H1 (cell line): Measurements from ENCODE around the gene TIMP4. TPM values are rescaled to one million over a fixed set of nuclear protein-coding genes. Genes with fewer than 3 reads are reported as not detected.

ENCODE experiments used
- CTCF ChIA-PET: fragments of 300-600 bp; sonication (Branson Sonifier 250); formaldehyde crosslinking; loops from one replicate; lab custom pipeline; 2021; ENCODE audit not compliant: partially characterized antibody; lab: Charles Lee
- POLR2A ChIA-PET: fragments of 300-600 bp; sonication (Branson Sonifier 250); formaldehyde crosslinking; loops from one replicate; lab custom pipeline; 2021; ENCODE audit warnings: inconsistent platforms; ENCODE audit not compliant: partially characterized antibody; lab: Charles Lee
- DNase-seq, 2 experiments: peaks; one replicate each; pipeline versions ENCODE4 v3.0.0 to v3.0.0-alpha.2; 2010 to 2022; ENCODE audit warnings: low spot score in 2 of 2, low read depth in 1 of 2, mixed read lengths in 1 of 2
- FAIRE-seq: peaks from 2 replicates; lab custom pipeline; 2011; peaks lifted over from hg19 to GRCh38; lab: Jason Lieb, UNC
- H2AFZ ChIP-seq: 2 replicates; pipeline ENCODE4 v1.8.1; 2012; ENCODE audit warnings: low read length, inconsistent platforms
- H2AK5ac ChIP-seq: 2 replicates; pipeline ENCODE4 v1.6.1; 2013; ENCODE audit warnings: low read depth, low read length
- H2BK120ac ChIP-seq: replicated peaks from 2 replicates; pipeline ENCODE3; 2013; ENCODE audit warnings: low read depth, low read length, inconsistent platforms
- H2BK12ac ChIP-seq: 2 replicates; pipeline ENCODE4 v1.6.1; 2013; ENCODE audit warnings: low read depth, low read length
- H2BK15ac ChIP-seq: 2 replicates; pipeline ENCODE4 v1.6.1; 2013; ENCODE audit warnings: low read length
- H2BK20ac ChIP-seq: 2 replicates; pipeline ENCODE4 v1.6.1; 2013; ENCODE audit warnings: low read length
- H2BK5ac ChIP-seq: 2 replicates; pipeline ENCODE4 v1.6.1; 2013; ENCODE audit warnings: low read depth, low read length
- H3K14ac ChIP-seq: 2 replicates; pipeline ENCODE4 v1.6.1; 2013; ENCODE audit warnings: inconsistent platforms; ENCODE audit not compliant: insufficient read length
- H3K18ac ChIP-seq: 2 replicates; pipeline ENCODE4 v1.6.1; 2013; ENCODE audit warnings: low read length; ENCODE audit errors: extremely low read depth
- H3K23ac ChIP-seq: 2 replicates; pipeline ENCODE4 v1.6.1; 2013; ENCODE audit warnings: inconsistent platforms; ENCODE audit not compliant: insufficient read length
- H3K23me2 ChIP-seq: 2 replicates; pipeline ENCODE4 v1.6.1; 2013; ENCODE audit warnings: low read depth, low read length
- H3K27ac ChIP-seq: 2 replicates; pipeline ENCODE4 v1.6.1; 2011; ENCODE audit warnings: low read depth, low read length, inconsistent platforms
- H3K27me3 ChIP-seq, 4 experiments: replicated peaks in 1 of 4; 1 replicate in 1 of 4; 2 replicates in 3 of 4; pipeline versions ENCODE4 v1.6.1 to v1.8.1; 2011 to 2013; ENCODE audit warnings: low read length in 3 of 4, mild to moderate bottlenecking in 3 of 4, inconsistent platforms in 2 of 4, mixed read lengths in 2 of 4, moderate library complexity in 1 of 4; ENCODE audit not compliant: control insufficient read depth in 3 of 4, insufficient read depth in 3 of 4; ENCODE audit errors: extremely low read depth in 1 of 4
- H3K36me3 ChIP-seq, 4 experiments: 2 replicates each; pipeline versions ENCODE4 v1.6.1 to v1.8.1; 2011 to 2013; ENCODE audit warnings: mild to moderate bottlenecking in 4 of 4, low read length in 3 of 4, moderate library complexity in 2 of 4, control low read depth in 1 of 4, inconsistent platforms in 1 of 4; ENCODE audit not compliant: insufficient read depth in 4 of 4, control insufficient read depth in 2 of 4
- H3K4ac ChIP-seq: replicated peaks from 2 replicates; pipeline ENCODE3; 2013; ENCODE audit warnings: low read length, low read depth, mixed read lengths, inconsistent platforms; ENCODE audit not compliant: insufficient read length
- H3K4me1 ChIP-seq, 4 experiments: replicated peaks in 1 of 4; 1 replicate in 1 of 4; 2 replicates in 3 of 4; pipeline versions ENCODE4 v1.6.1 to v1.8.1; 2011 to 2013; ENCODE audit warnings: low read length in 3 of 4, inconsistent platforms in 2 of 4, mixed read lengths in 1 of 4; ENCODE audit not compliant: insufficient read depth in 4 of 4, control insufficient read depth in 3 of 4
- H3K4me2 ChIP-seq, 2 experiments: 2 replicates each; pipeline versions ENCODE4 v1.6.1 to v1.8.1; 2011 to 2013; ENCODE audit warnings: low read depth in 2 of 2, low read length in 2 of 2, control low read depth in 1 of 2, inconsistent platforms in 1 of 2, mild to moderate bottlenecking in 1 of 2; ENCODE audit not compliant: insufficient read depth in 1 of 2
- H3K4me3 ChIP-seq, 4 experiments: fragments of 200-600, 300-600 bp in 1 of 4; sonication (generic), shearing (Covaris generic), sonication (Bioruptor Twin) in 1 of 4; 2 replicates each; pipeline versions ENCODE4 v1.5.1 to v1.8.1; 2011 to 2016; ENCODE audit warnings: low read length in 4 of 4, low read depth in 3 of 4, control low read depth in 2 of 4, inconsistent platforms in 2 of 4, mild to moderate bottlenecking in 2 of 4, mixed read lengths in 1 of 4, moderate library complexity in 1 of 4; ENCODE audit not compliant: insufficient read depth in 2 of 4; ENCODE audit errors: extremely low read depth in 1 of 4
- H3K56ac ChIP-seq: replicated peaks from 2 replicates; pipeline ENCODE3; 2013; ENCODE audit warnings: low read depth, mild to moderate bottlenecking, mixed read lengths, low read length, inconsistent platforms; ENCODE audit not compliant: insufficient read length
- H3K79me1 ChIP-seq: 2 replicates; pipeline ENCODE4 v1.6.1; 2013; ENCODE audit warnings: low read depth, low read length, control low read depth
- H3K79me2 ChIP-seq, 2 experiments: 2 replicates each; pipeline versions ENCODE4 v1.6.1 to v1.8.1; 2012 to 2013; ENCODE audit warnings: low read length in 2 of 2, mild to moderate bottlenecking in 2 of 2, inconsistent platforms in 1 of 2; ENCODE audit not compliant: insufficient read depth in 2 of 2, control insufficient read depth in 1 of 2
- H3K9ac ChIP-seq, 4 experiments: replicated peaks in 1 of 4; 1 replicate in 1 of 4; 2 replicates in 3 of 4; pipeline versions ENCODE4 v1.6.1 to v1.8.1; 2011 to 2013; ENCODE audit warnings: low read depth in 3 of 4, low read length in 3 of 4, control low read depth in 2 of 4, mild to moderate bottlenecking in 2 of 4, moderate library complexity in 2 of 4, inconsistent platforms in 1 of 4; ENCODE audit errors: extremely low read depth in 1 of 4
- H3K9me3 ChIP-seq, 2 experiments: 2 replicates each; pipeline versions ENCODE4 v1.6.1 to v1.8.1; 2012 to 2013; ENCODE audit warnings: mild to moderate bottlenecking in 2 of 2, moderate library complexity in 2 of 2, control low read depth in 1 of 2, inconsistent platforms in 1 of 2, low read depth in 1 of 2, low read length in 1 of 2, mixed read lengths in 1 of 2; ENCODE audit not compliant: insufficient read depth in 2 of 2
- H4K20me1 ChIP-seq, 2 experiments: replicated peaks in 1 of 2; 2 replicates each; pipeline versions ENCODE3 to v1.8.1; 2011 to 2013; ENCODE audit warnings: inconsistent platforms in 2 of 2, low read length in 2 of 2, mild to moderate bottlenecking in 1 of 2; ENCODE audit not compliant: insufficient read depth in 2 of 2, control insufficient read depth in 1 of 2
- H4K5ac ChIP-seq: 2 replicates; pipeline ENCODE4 v1.6.1; 2013; ENCODE audit warnings: low read length, low read depth, mixed read lengths, inconsistent platforms; ENCODE audit not compliant: insufficient read length
- H4K8ac ChIP-seq: 2 replicates; pipeline ENCODE4 v1.8.0; 2013; ENCODE audit warnings: mild to moderate bottlenecking, moderate library complexity, low read length, inconsistent platforms; ENCODE audit not compliant: insufficient read depth; ENCODE audit errors: extremely low read depth
- H4K91ac ChIP-seq: replicated peaks from 2 replicates; pipeline ENCODE3; 2013; ENCODE audit warnings: low read length, mixed read lengths, inconsistent platforms; ENCODE audit not compliant: insufficient read length
- ATF3 ChIP-seq: IDR thresholded peaks from 2 replicates; pipeline ENCODE4 v1.6.1; 2011; ENCODE audit warnings: low read depth, mild to moderate bottlenecking, low read length; ENCODE audit not compliant: insufficient read depth
- CBX5 ChIP-seq: fragments of 300-800, 300-1000 bp; sonication (generic); IDR thresholded peaks from 2 replicates; pipeline ENCODE4 v1.7.1; 2016; ENCODE audit warnings: antibody characterized with exemption, low read length, low read depth
- CHD1 ChIP-seq: IDR thresholded peaks from 2 replicates; pipeline ENCODE4 v1.6.1; 2012; ENCODE audit warnings: low read depth, low read length, improper control_type of control experiment
- CHD2 ChIP-seq: IDR thresholded peaks from 2 replicates; pipeline ENCODE4 v1.6.1; 2012; ENCODE audit warnings: low read length, improper control_type of control experiment
- PHF8 ChIP-seq: fragments of 200-600 bp; sonication (generic); conservative IDR thresholded peaks from 2 replicates; pipeline ENCODE4 v1.7.1; 2012; ENCODE audit warnings: low read depth, mild to moderate bottlenecking, inconsistent platforms, low read length, moderate library complexity
- SIN3A ChIP-seq, 2 experiments: IDR thresholded peaks in 1 of 2; conservative IDR thresholded peaks in 1 of 2; 2 replicates each; pipeline ENCODE4 v1.6.1; 2011 to 2012; ENCODE audit warnings: low read length in 2 of 2, improper control_type of control experiment in 1 of 2, low read depth in 1 of 2, mild to moderate bottlenecking in 1 of 2
- SIX5 ChIP-seq: IDR thresholded peaks from 2 replicates; pipeline ENCODE4 v1.6.1; 2011; ENCODE audit warnings: mild to moderate bottlenecking, low read depth, low read length
- TAF7 ChIP-seq: optimal IDR thresholded peaks from 2 replicates; pipeline ENCODE3; 2011; ENCODE audit warnings: low read depth, mild to moderate bottlenecking, inconsistent platforms, low read length, moderate library complexity, borderline replicate concordance
- TCF12 ChIP-seq: IDR thresholded peaks from 2 replicates; pipeline ENCODE4 v1.6.1; 2011; ENCODE audit warnings: low read depth, mild to moderate bottlenecking, low read length
- YY1 ChIP-seq: IDR thresholded peaks from 2 replicates; pipeline ENCODE4 v1.6.1; 2011; ENCODE audit warnings: low read depth, mild to moderate bottlenecking, low read length
- WGBS, 2 experiments: shearing (Covaris generic) in 1 of 2; methylation state at CpG; one replicate each; pipeline versions ENCODE4 v1.1.6 to v1.1.7; 2013 to 2015; ENCODE audit warnings: low lambda C conversion rate in 2 of 2, mixed read lengths in 2 of 2, inconsistent platforms in 1 of 2, low coverage in 1 of 2, missing lambda C conversion rate in 1 of 2; ENCODE audit not compliant: insufficient replicate concordance in 2 of 2, insufficient coverage in 1 of 2, insufficient read length in 1 of 2; ENCODE audit errors: extremely low coverage in 1 of 2, missing lambda C conversion rate in 1 of 2; 5-methylcytosine and 5-hydroxymethylcytosine counted together
- polyA plus RNA-seq, 7 experiments: library from polyadenylated mRNA; depleted of rRNA in 3 of 7; stranded (reverse) in 5 of 7; unstranded in 2 of 7; fragments of >200 nt in 5 of 7; fragments of 200-250 nt in 2 of 7; gene quantifications; 1 replicate in 5 of 7; 2 replicates in 1 of 7; 4 replicates in 1 of 7; pipeline versions ENCODE4 v1.2.1 to v1.2.3, GENCODE V29; 2011 to 2013; ENCODE audit warnings: missing spikeins in 2 of 7, mixed read lengths in 2 of 7
- total RNA-seq: library from RNA; stranded (reverse); fragmentation: NEBNext Ultra II Directional; extraction: Animal tissue kit (Norgen Biotek cat#: 25700); gene quantifications from 2 replicates; pipeline ENCODE4 v1.2.1, GENCODE V29; 2021

Gene TIMP4
- total and polyA plus RNA-seq, 2 of the 8 experiments (the other 6 are each of a cell fraction or from before 2014, with no cell fraction given), result 5.1 to 8.7 TPM

- Histone ChIP-seq H3K4me1 (no peaks in the 10 kb centered on the region), H2BK5ac (no peak overlapping the region), H4K8ac (no peak overlapping the region), H3K18ac (no peak overlapping the region), H3K4ac (no peak overlapping the region), H4K20me1 (no peaks in the 10 kb centered on the region), H3K56ac (no peak overlapping the region), H3K23me2 (no peaks in the 10 kb centered on the region; the same call in 1 of the 2 replicates), H2AK5ac (no peak overlapping the region), H3K4me2 (no peak overlapping the region), H2BK12ac (no peak overlapping the region), H3K27ac (no peak overlapping the region), H3K27me3 (no peaks in the 10 kb centered on the region), H3K9me3 (no peaks in the 10 kb centered on the region), H3K36me3 (no peaks in the 10 kb centered on the region; a peak in 1 of 8 replicates), H3K23ac (no peak overlapping the region), H2BK20ac (no peak overlapping the region), H3K79me2 (no peaks in the 10 kb centered on the region), H2AFZ (no peak overlapping the region), H2BK120ac (no peak overlapping the region), H3K79me1 (no peaks in the 10 kb centered on the region), H3K4me3 (no peak overlapping the region), H2BK15ac (no peak overlapping the region), H3K14ac (no peak overlapping the region), H4K91ac (no peak overlapping the region), H4K5ac (no peak overlapping the region), H3K9ac (no peak overlapping the region)
- no peak for DNase-seq
- WGBS, 2 experiments, result 94% methylated on average over 5 of the region's 5 CpGs; no CpG with 5 or more reads in 1 of the 2 experiments
- CTCF ChIA-PET, result interaction anchor here (1.3 to 16.8 kb wide), 4 partner anchors 9 to 279 kb away, joined by 4 to 651 read pairs (median 14); partner anchors contain the start of gene TIMP4
- FAIRE-seq, result no peak
- POLR2A ChIA-PET, result no interaction called here
- TF ChIP-seq TCF12, result no peak
- no peak for TF ChIP-seq PHF8
- TF ChIP-seq CBX5, result no peak
- TF ChIP-seq SIN3A (conservative IDR thresholded peaks at IDR 0.05 in 1 of 2, IDR thresholded peaks at IDR 0.05 in 1 of 2; ENCODE audit: low read depth in 1 of 2, low read length in 2 of 2), result no peak
- TF ChIP-seq TAF7, result no peak
- no peak for TF ChIP-seq SIX5
- TF ChIP-seq YY1, result no peak
- TF ChIP-seq CHD1, result no peak
- TF ChIP-seq ATF3, result no peak
- TF ChIP-seq CHD2, result no peak
Measured at GRCh38 chr3:12184541-12184940, 25.8 kb upstream of the TIMP4 start.
